K562 (cell line): ENCODE data around the gene CAMSAP2. TPM values are rescaled to one million over a fixed set of nuclear protein-coding genes. Genes with fewer than 3 reads are reported as not detected.
A peak's percentile ranks its signal among the peaks of the same experiment; 100 is the strongest.

Source experiments
- BRCA1 ChIP-seq, 2 experiments: fragments of 450-650 bp in 1 of 2; sonication (generic) in 1 of 2; formaldehyde crosslinking in 1 of 2; IDR thresholded peaks; 2 replicates each; pipeline versions ENCODE4 v1.5.0 to v1.6.1; 2017 to 2020; ENCODE audit warnings: mild to moderate bottlenecking in 1 of 2, missing genetic modification reagents in 1 of 2
- CBFA2T2 ChIP-seq: fragments of 450-650 bp; conservative IDR thresholded peaks from 2 replicates; pipeline ENCODE4 v1.6.1; 2017; ENCODE audit warnings: mild to moderate bottlenecking
- CTCF ChIP-seq, 3 experiments: IDR thresholded peaks in 2 of 3; conservative IDR thresholded peaks in 1 of 3; 2 replicates each; pipeline ENCODE4 v1.5.1; 2011 to 2012; ENCODE audit warnings: low read length in 3 of 3, mild to moderate bottlenecking in 3 of 3, control low read depth in 2 of 3, improper control_type of control experiment in 1 of 3, inconsistent platforms in 1 of 3, low read depth in 1 of 3, mixed read lengths in 1 of 3, moderate library complexity in 1 of 3; ENCODE audit not compliant: insufficient read depth in 2 of 3
- HES1 ChIP-seq: fragments of 450-650 bp; IDR thresholded peaks from 2 replicates; pipeline ENCODE4 v1.6.1; 2016; ENCODE audit warnings: low read depth, mild to moderate bottlenecking, moderate library complexity
- RBFOX2 ChIP-seq: fragments of 200-400 bp; formaldehyde crosslinking; IDR thresholded peaks from 2 replicates; pipeline ENCODE4 v1.6.1; 2017; ENCODE audit warnings: low read depth, mild to moderate bottlenecking, low read length, moderate library complexity
- THAP12 ChIP-seq: fragments of 250-450 bp; sonication (Bioruptor Pico); IDR thresholded peaks from 2 replicates; pipeline ENCODE4 v1.9.0; 2021; ENCODE audit warnings: mild to moderate bottlenecking, inconsistent platforms
- TRIM25 ChIP-seq: fragments of 450-650 bp; IDR thresholded peaks from 2 replicates; pipeline ENCODE4 v1.7.0; 2016; ENCODE audit warnings: borderline replicate concordance
- USF2 ChIP-seq: sonication (generic); formaldehyde crosslinking; IDR thresholded peaks from 2 replicates; pipeline ENCODE4 v1.5.0; 2020; ENCODE audit warnings: missing genetic modification reagents
- ZBTB26 ChIP-seq: fragments of 450-650 bp; formaldehyde crosslinking; IDR thresholded peaks from 2 replicates; pipeline ENCODE4 v1.4.0; 2022; ENCODE audit warnings: missing genetic modification characterization
- ZEB2 ChIP-seq: fragments of 450-650 bp; IDR thresholded peaks from 2 replicates; pipeline ENCODE4 v1.6.1; 2016
- ZNF263 ChIP-seq: sonication (generic); formaldehyde crosslinking; IDR thresholded peaks from 2 replicates; pipeline ENCODE4 v1.8.0; 2022; ENCODE audit warnings: mild to moderate bottlenecking, missing genetic modification reagents, borderline replicate concordance
- ZNF444 ChIP-seq: fragments of 250-450 bp; sonication (Bioruptor Pico); IDR thresholded peaks from 2 replicates; pipeline ENCODE4 v1.4.0; 2020; ENCODE audit warnings: mild to moderate bottlenecking, moderate library complexity
- ZNF57 ChIP-seq: fragments of 450-650 bp; formaldehyde crosslinking; IDR thresholded peaks from 2 replicates; pipeline ENCODE4 v1.4.0; 2020; ENCODE audit warnings: mild to moderate bottlenecking, moderate library complexity
- ZNF778 ChIP-seq: fragments of 450-650 bp; formaldehyde crosslinking; IDR thresholded peaks from 2 replicates; pipeline ENCODE4 v1.4.0; 2020; ENCODE audit warnings: mild to moderate bottlenecking, moderate library complexity
- polyA plus RNA-seq, 8 experiments: library from polyadenylated mRNA; depleted of rRNA in 4 of 8; stranded (reverse) in 5 of 8; unstranded in 3 of 8; fragments of >200 nt; fragmentation: Nextera tagmentation in 2 of 8; fragmentation: Illumina TruSeq in 1 of 8; extraction: Ambion mirVana in 2 of 8; extraction: Trizol in 1 of 8; gene quantifications; 2 replicates each; pipeline versions ENCODE4 v1.2.1 to v1.2.3, GENCODE V29; 2011 to 2014; ENCODE audit warnings: inconsistent platforms in 1 of 8, missing spikeins in 1 of 8
- total RNA-seq, 7 experiments: library from RNA; depleted of rRNA in 6 of 7; stranded (reverse); fragments of >200 nt in 6 of 7; fragmentation: Illumina TruSeq in 2 of 7; extraction: Trizol in 2 of 7; gene quantifications; 2 replicates each; pipeline versions ENCODE4 v1.2.1 to v1.2.3, GENCODE V29; 2011 to 2021; ENCODE audit warnings: low replicate concordance in 1 of 7

CAMSAP2 gene
- total and polyA plus RNA-seq, 9 of the 15 experiments (the other 6 are each of a cell fraction or from before 2014, with no cell fraction given), result 1.4 to 7.5 (median 2.7) TPM

GRCh38 chr1:200890818-200891773 is 152.4 kb downstream of the CAMSAP2 start (continued):
- TF ChIP-seq HES1 (no peak), ZNF263 (peak; percentile 63), ZNF778 (CRISPR knock-in tag) (no peak), ZBTB26 (CRISPR knock-in tag) (no peak), ZNF57 (CRISPR knock-in tag) (no peak), CTCF (IDR thresholded peaks at IDR 0.05 in 2 of 3, conservative IDR thresholded peaks at IDR 0.05 in 1 of 3; ENCODE audit: insufficient read depth in 2 of 3, low read depth in 1 of 3, low read length in 3 of 3) (peak; percentile 24 to 53 (median 46); a peak in 3 of 6 replicates), BRCA1 (IDR thresholded peaks at IDR 0.05) (no peak), BRCA1 (CRISPR knock-in tag; IDR thresholded peaks at IDR 0.05) (no peak), ZEB2 (no peak), CBFA2T2 (no peak), RBFOX2 (no peak), USF2 (CRISPR knock-in tag) (no peak), ZNF444 (no peak), THAP12 (CRISPR knock-in tag) (no peak), TRIM25 (no peak)
